MCF 10A (cell line): ENCODE data around the gene NRGN. TPM values are rescaled to one million over a fixed set of nuclear protein-coding genes. Genes with fewer than 3 reads are reported as not detected.
A peak's percentile ranks its signal among the peaks of the same experiment; 100 is the strongest.
"Not testable (repeated sequence)": the region's sequence is repeated elsewhere in the genome, so short reads cannot be mapped to it uniquely, and the experiment has no call there.

ENCODE experiments used
- BruUV-seq: library from RNA; stranded (reverse); fragments of 400-500 nt; replicated peaks from 2 replicates; lab custom pipeline; 2021; lab: Mats Ljungman, UMichigan
- CTCF ChIA-PET: fragments of 300-600 bp; sonication (Branson Sonifier 250); formaldehyde crosslinking; extraction: SDS; loops from one replicate; lab custom pipeline; 2021; ENCODE audit warnings: antibody characterized with exemption, inconsistent platforms; lab: Yijun Ruan, JAX
- POLR2A ChIA-PET: fragments of 300-600, 350-650 bp; sonication (Branson Sonifier 250); formaldehyde crosslinking; extraction: SDS; loops from one replicate; lab custom pipeline; 2020; ENCODE audit warnings: antibody characterized with exemption, inconsistent platforms; lab: Yijun Ruan, JAX
- DNase-seq: peaks from one replicate; pipeline ENCODE4 v3.0.0-alpha.2; 2018; ENCODE audit not compliant: unreplicated experiment
- H3K27ac Mint-ChIP-seq: one replicate; pipeline ENCODE4 v1.8.0; 2022; ENCODE audit warnings: mild to moderate bottlenecking, low read depth, mixed read lengths; ENCODE audit not compliant: unreplicated experiment
- H3K27me3 Mint-ChIP-seq: one replicate; pipeline ENCODE4 v1.8.0; 2022; ENCODE audit warnings: mixed read lengths; ENCODE audit not compliant: insufficient read depth, unreplicated experiment
- H3K36me3 Mint-ChIP-seq: one replicate; pipeline ENCODE4 v1.8.0; 2022; ENCODE audit warnings: mild to moderate bottlenecking, moderate library complexity, mixed read lengths; ENCODE audit not compliant: insufficient read depth, unreplicated experiment
- H3K4me1 Mint-ChIP-seq: one replicate; pipeline ENCODE4 v1.8.0; 2022; ENCODE audit warnings: mixed read lengths; ENCODE audit not compliant: insufficient read depth, unreplicated experiment
- H3K4me3 Mint-ChIP-seq: one replicate; pipeline ENCODE4 v1.8.0; 2022; ENCODE audit warnings: mild to moderate bottlenecking, moderate library complexity, mixed read lengths; ENCODE audit not compliant: unreplicated experiment
- H3K9me3 Mint-ChIP-seq: one replicate; pipeline ENCODE4 v1.8.0; 2022; ENCODE audit warnings: mixed read lengths; ENCODE audit not compliant: unreplicated experiment
- intact Hi-C: fragments of 100-400 bp; cut with micrococcal nuclease; formaldehyde crosslinking; loops from 2 replicates; pipeline ENCODE4 v1.14.1; 2022
- total RNA-seq: library from RNA; stranded (reverse); gene quantifications from 2 replicates; pipeline ENCODE4 v1.2.3, GENCODE V29; 2022
- TF ChIP-seq, protein P1 (sequence below): fragments of 200-600 bp; IDR thresholded peaks from one replicate; pipeline ENCODE4 v1.8.0; 2022; ENCODE audit warnings: antibody characterized with exemption, mild to moderate bottlenecking; ENCODE audit not compliant: unreplicated experiment

NRGN gene
- total RNA-seq, 1 experiment from 2014 or later = 1.4 TPM

DNA sequence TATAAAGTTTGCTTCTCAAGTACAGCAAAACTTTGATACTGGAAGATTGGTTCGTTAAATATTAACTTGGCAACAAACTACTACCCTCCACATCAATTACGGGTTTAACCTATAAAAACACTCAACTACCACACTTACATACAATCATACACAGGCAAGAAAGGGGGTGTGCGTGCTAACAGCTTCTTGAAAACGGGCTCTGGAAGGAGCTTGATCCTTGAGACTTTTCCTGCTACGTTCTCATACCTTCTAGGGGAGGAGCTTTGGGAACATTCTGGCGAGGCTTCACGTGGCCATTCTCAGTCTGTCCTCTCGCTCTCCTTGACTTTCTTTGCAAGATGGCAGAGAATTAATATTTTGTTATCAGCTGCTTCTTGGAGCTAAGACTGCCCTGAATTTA lies 29.2 kb downstream of the NRGN start:
- TF ChIP-seq, protein P1, sequence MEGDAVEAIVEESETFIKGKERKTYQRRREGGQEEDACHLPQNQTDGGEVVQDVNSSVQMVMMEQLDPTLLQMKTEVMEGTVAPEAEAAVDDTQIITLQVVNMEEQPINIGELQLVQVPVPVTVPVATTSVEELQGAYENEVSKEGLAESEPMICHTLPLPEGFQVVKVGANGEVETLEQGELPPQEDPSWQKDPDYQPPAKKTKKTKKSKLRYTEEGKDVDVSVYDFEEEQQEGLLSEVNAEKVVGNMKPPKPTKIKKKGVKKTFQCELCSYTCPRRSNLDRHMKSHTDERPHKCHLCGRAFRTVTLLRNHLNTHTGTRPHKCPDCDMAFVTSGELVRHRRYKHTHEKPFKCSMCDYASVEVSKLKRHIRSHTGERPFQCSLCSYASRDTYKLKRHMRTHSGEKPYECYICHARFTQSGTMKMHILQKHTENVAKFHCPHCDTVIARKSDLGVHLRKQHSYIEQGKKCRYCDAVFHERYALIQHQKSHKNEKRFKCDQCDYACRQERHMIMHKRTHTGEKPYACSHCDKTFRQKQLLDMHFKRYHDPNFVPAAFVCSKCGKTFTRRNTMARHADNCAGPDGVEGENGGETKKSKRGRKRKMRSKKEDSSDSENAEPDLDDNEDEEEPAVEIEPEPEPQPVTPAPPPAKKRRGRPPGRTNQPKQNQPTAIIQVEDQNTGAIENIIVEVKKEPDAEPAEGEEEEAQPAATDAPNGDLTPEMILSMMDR = no peak
- DNase-seq = no peak
- H3K27me3 Mint-ChIP-seq = no peaks in the 10 kb centered on the region
- H3K4me1 Mint-ChIP-seq = no peaks in the 10 kb centered on the region
- CTCF ChIA-PET = interaction anchor here (0.6 to 7.5 kb wide), 9 partner anchors 10 to 1061 kb away, joined by 3 to 61 read pairs (median 5); no protein-coding TSS in a partner anchor
- no peak overlapping the region for H3K4me3 Mint-ChIP-seq
- no peak overlapping the region for H3K27ac Mint-ChIP-seq
- peaks cover 6% of the 10 kb centered on the region for H3K36me3 Mint-ChIP-seq
- BruUV-seq = no TSS peak
- intact Hi-C loops = no loop called here
- POLR2A ChIA-PET = interaction anchor here (0.6 kb wide), 1 partner anchor 106 kb away, joined by 3 read pairs; no protein-coding TSS in a partner anchor
- H3K9me3 Mint-ChIP-seq = no peaks in the 10 kb centered on the region

- Mint-ChIP-seq H3K4me1 (no peaks in the 10 kb centered on the region), H3K36me3 (peaks cover 6% of the 10 kb centered on the region), H3K27me3 (no peaks in the 10 kb centered on the region), H3K4me3 (no peak overlapping the region), H3K9me3 (no peaks in the 10 kb centered on the region), H3K27ac (peak overlapping the region; percentile 27)
- BruUV-seq = no TSS peak
- TF ChIP-seq, protein P1 = no peak
- intact Hi-C loops = no loop called here
- peak; percentile 56 for DNase-seq
- ChIA-PET POLR2A (no interaction called here), CTCF (interaction anchor here (0.6 to 7.5 kb wide), 11 partner anchors 15 to 1151 kb away, joined by 3 to 61 read pairs (median 5); no protein-coding TSS in a partner anchor)
These were observed 30.3 kb downstream of the NRGN start for GRCh38 chr11:124769806-124770774.

DNA sequence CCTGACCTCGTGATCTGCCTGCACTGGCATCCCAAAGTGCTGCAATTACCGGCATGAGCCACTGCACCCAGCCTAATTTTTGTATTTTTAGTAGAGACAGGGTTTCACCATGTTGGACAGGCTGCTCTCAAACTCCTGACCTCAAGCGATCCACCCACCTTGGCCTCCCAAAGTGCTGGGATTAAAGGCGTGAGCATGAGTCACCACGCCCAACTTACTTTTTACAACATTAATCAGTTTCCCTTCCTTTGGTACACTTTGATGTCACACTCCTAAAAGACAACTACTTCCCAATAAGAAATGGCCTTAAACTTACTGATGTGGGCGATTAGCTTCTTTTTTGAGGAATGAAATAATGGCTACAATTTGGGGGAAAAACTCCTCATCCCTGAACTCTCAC lies 31.2 kb downstream of the NRGN start:
- DNase-seq = peak; percentile 39
- H3K4me1 Mint-ChIP-seq, H3K9me3 Mint-ChIP-seq, intact Hi-C loops, H3K27ac Mint-ChIP-seq, H3K27me3 Mint-ChIP-seq, H3K36me3 Mint-ChIP-seq, H3K4me3 Mint-ChIP-seq, POLR2A ChIA-PET, BruUV-seq: not testable (repeated sequence)
- CTCF ChIA-PET = interaction anchor here (0.6 to 7.5 kb wide), 3 partner anchors 23 to 110 kb away, joined by 3 to 61 read pairs (median 54); no protein-coding TSS in a partner anchor

DNA sequence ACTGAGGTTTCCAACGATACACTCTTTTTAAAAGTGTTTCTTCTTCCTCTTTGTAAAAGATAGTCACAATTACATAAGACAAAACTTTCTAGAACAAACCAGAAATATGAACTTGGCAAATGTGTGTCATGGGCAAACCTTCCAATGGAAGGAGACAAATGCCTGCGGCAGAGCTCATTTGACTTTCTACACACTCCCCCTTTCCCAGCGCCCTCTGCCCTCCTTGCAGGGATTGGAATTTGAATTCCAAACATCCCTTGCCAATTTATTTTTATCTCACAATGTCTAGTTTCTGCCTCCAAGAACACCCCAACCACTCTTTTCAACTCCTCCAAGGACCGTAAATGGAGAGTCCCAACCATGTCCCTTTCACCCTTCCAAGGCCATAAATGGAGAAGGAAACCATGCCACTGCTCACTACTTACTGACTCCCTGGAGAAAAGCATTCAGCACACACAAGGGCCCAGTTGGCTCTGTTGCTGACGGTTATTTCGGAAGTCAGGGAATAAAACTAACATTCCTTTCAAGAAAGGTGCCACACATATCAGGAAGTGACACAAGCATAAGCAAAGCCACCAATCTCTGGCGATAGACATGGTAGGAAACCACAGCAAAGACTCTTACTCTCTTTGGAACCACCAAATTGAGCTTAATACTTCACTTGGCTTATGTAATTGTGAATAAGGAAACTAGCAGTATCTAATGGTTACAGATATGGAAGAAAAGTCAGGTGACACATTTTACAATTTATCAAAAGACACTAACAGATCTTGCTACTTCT lies 37.3 kb downstream of the NRGN start:
- POLR2A ChIA-PET = no interaction called here
- DNase-seq = no peak
- CTCF ChIA-PET = interaction anchor here (0.7 to 5.3 kb wide), 3 partner anchors 13 to 154 kb away, joined by 3 to 42 read pairs (median 5); partner anchors contain the start of gene TBRG1
- no peaks in the 10 kb centered on the region for H3K27me3 Mint-ChIP-seq
- BruUV-seq = no TSS peak
- no peak overlapping the region for H3K4me3 Mint-ChIP-seq
- H3K36me3 Mint-ChIP-seq = peaks cover 12% of the 10 kb centered on the region
- no peaks in the 10 kb centered on the region for H3K9me3 Mint-ChIP-seq
- H3K27ac Mint-ChIP-seq = no peak overlapping the region
- TF ChIP-seq, protein P1 = no peak
- intact Hi-C loops = no loop called here
- no peaks in the 10 kb centered on the region for H3K4me1 Mint-ChIP-seq
